HG02840 (cell line): ENCODE data around the gene KRTAP3-1.
"Not testable (repeated sequence)": the region's sequence is repeated elsewhere in the genome, so short reads cannot be mapped to it uniquely, and the experiment has no call there.

Experiments used
- ATAC-seq: cut with Tn5 transposase; IDR thresholded peaks from one replicate; pipeline ENCODE4 v1.9.1; 2021; ENCODE audit warnings: mild to moderate bottlenecking, moderate library complexity, moderate number of reproducible peaks; ENCODE audit not compliant: unreplicated experiment, low FRiP score

KRTAP3-1 gene

DNA sequence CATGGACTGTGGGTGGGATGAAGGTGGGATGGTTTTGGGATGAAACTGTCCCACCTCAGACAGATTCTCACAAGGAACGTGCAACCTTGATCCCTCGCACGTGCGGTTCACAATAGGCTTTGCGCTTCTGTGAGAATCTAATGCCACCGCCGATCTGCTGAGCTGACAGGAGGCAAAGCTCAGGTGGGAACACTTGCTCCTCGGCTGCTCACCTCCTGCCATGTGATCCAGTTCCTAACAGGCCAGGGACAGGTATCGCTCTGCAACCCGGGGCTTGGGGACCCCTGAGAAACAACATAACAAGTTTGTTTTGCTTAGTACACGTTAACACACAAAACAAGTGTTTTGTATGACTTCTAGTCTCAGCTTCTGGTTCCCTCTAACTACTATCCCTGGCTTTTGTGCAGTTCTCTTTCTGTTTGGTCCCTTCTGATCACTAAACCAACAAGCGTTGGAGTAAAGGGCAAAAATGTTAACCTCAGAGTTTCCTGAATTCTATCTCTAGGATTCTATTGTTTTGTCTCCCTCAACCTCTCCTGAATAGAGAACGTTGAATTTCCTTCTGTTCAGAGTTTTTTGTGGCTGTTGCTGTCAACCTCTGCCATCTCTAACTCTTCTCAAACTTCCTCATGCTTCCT, 7.8 kb upstream of the KRTAP3-1 start:
- no peak for ATAC-seq

DNA sequence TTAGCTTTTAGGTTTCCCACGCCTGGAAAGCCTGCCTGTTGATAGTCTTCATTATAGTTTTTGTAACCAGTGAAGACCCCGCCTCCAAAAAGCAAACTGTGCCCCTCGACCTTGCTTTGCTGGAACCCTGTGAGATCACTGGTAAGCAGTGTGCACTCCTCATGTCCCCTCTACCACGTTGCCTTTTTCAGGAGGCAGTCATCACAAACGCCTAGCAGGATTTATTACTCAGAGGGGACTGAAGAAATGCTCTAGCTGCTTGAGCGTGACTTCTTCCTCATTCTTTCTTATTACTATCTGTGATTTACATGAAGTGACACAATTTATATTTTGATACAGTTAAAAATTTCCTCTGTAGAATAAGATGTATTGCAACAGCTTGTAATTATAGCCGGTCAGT, 6.5 kb upstream of the KRTAP3-1 start:
- no peak for ATAC-seq

- ATAC-seq = no peak
Observed at GRCh38 chr17:41013606-41014005, 4.7 kb upstream of the KRTAP3-1 start.

GRCh38 chr17:41013181-41013580, 4.3 kb upstream of the KRTAP3-1 start:
- ATAC-seq = no peak

DNA sequence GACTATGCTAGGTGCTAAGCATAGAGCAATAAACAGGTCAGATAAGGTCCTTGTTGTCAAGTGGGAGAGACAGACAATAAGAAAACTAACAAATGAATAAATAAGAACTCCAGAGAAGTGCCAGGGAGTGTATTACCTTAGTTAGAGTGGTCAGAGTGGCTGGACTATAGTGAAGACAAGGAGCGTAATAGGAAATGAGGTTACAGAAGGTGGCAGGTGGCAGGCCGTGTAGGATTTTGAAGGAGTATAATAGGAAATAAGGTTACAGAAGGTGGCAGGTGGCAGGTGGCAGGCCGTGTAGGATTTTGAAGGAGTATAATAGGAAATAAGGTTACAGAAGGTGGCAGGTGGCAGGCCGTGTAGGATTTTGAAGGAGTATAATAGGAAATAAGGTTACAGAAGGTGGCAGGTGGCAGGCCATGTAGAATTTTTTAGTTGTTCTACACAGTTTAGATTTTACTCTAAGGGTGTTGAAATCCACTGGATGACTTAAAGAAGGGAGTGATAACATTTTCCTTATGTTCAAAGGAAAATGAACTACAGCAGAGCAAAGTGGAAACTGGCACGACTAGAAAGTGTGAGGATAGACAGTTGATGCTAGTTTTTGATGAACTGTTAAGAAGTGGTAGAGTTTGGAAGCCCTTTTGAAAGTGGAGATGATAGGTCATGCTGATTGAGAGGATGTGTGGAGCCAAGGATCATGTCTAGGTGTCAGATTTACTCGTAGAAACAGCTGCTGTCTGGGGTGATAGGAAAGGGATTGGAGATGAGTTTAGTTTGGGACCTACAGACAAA, 3.6 kb upstream of the KRTAP3-1 start:
- no peak for ATAC-seq

DNA sequence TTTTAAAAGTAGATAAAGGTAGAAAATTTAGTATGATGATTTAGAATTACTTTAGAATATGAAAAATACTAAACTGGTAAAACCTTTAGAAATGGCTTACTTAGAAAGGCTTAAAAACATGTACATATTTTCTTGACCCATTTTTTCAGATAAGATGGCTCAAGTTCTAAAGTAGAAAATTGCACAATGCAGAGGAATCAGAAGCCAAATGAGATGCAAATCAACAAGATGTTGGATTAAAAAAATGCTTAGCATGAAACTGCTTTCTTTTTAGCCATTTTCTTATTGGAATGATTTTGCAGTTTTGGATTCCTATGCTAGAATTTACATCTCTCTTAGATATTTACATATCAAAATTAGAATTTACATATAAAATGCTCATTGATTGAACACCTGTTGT, 1.5 kb upstream of the KRTAP3-1 start:
- no peak for ATAC-seq

- no peak for ATAC-seq
Observed at GRCh38 chr17:41009936-41010335, 1.0 kb upstream of the KRTAP3-1 start.

- no peak for ATAC-seq
Observed at GRCh38 chr17:41009301-41009760, 403 bp upstream of the KRTAP3-1 start.

- no peak for ATAC-seq
Observed at GRCh38 chr17:41004397-41004796, 4.5 kb downstream of the KRTAP3-1 start.

- ATAC-seq = no peak
Observed at GRCh38 chr17:41003926-41004325, 5.0 kb downstream of the KRTAP3-1 start.

DNA sequence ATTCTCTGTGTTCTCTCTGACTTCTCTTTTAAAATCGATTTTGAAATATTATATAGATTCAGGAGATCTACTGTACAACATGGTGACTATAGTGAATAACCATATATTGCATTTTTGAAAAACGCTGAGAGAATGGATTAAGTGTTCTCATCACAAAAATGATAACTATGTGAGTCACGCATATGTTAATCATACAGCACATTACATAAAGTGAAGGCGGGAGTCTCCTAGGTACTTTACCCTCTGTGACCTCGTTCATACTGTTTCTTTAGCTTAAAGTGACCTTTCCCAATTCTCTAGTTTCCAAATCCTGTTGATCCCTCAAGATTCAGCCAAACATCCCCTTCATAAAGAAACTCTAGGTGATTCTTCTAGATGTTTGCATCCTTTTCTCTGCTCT, 6.1 kb downstream of the KRTAP3-1 start:
- no peak for ATAC-seq

DNA sequence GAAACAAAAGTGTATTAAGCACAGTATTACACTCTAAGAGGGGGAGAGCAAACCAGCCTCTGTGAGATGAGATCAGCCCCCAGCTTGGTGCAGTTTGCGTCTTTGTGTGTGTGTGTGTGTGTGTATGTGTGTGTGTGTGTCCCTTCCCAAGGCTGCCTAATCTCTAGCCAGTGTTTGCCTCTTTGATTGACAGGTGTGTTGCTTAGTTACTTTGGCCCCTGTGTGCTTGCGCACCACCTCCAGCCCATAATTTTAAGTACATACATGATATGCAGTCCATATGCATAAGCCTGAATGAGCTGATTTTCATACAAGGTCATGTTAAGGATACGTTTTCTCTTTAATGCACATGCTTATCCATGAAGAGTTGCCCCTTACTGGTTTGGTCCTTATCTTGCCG, 7.1 kb downstream of the KRTAP3-1 start:
- ATAC-seq = no peak

DNA sequence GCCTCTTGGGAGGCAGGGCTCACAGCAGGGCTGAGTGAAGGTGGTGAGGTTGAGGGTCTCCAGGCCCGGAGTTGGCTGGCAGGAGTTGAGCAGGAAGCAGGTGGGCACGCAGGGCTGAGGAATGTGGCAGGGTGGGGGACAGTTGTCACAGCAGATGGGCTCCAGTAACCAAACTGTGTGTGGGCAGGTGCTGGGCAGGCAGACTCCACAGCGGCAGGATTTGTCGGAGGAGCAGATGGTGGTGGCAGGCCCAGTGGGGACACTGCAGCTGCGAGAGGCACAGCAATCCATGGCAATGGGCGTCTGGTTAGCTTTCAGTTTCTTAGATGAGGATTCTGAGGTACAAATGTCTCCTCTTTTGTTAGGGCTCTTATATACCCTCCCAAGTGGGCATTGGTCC, 9.4 kb downstream of the KRTAP3-1 start, which contains the start of gene KRTAP3-2:
TSS of gene KRTAP3-2 (minus strand) at position 344 of the 400 bp plus-strand sequence. CDS start at position 291, 53 bp downstream.
- ATAC-seq = not testable (repeated sequence)

GRCh38 chr17:40997361-40997760, 11.6 kb downstream of the KRTAP3-1 start:
- ATAC-seq = no peak

DNA sequence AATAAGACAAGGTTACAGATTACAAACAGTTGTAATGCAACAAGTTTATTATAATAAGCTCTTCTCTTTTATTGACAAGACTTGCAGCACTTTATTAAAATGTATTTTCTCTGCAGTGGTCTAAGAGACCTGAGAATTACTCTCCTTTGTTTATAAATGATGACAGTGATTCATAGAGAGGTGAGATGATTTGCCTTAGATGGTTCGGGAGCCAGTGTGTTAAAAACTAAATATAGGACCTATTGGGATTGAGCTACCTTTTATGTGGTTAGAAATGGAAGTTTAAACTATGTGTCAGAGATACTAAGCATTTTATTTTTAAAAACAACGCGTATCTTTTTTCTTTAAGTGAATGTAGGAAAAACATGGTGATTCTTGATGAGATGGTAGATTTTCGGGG, 12.1 kb downstream of the KRTAP3-1 start:
- ATAC-seq = no peak

DNA sequence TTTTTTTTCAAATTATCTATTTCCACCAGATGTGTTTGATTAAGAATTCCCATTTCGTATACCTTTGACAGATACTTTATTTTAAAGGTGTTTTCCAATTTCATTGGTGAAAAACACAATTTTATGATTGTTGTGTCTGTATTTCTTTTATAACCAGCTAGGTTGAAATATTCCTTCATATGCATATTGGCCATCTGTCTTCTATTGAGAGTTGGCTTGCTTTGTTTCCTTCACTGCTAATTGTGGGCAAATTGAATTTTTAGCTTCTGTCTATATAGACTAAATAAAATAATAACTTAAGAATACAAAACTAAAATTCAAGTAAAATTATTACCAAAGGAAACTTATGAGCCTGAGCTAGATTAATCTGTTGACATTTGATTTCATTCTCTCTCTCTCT, 13.8 kb downstream of the KRTAP3-1 start:
- no peak for ATAC-seq

DNA sequence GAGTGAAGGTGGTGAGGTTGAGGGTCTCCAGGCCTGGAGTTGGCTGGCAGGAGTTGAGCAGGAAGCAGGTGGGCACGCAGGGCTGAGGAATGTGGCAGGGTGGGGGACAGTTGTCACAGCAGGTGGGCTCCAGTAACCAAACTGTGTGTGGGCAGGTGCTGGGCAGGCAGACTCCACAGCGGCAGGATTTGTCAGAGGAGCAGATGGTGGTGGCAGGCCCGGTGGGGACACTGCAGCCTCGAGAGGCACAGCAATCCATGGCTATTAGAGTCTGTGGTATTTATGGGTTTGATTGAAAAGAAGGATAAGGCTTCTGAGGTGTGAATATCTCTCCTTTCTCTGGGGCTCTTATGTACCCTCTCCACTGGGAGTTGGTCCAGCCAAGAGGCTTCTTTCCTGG, 15.1 kb downstream of the KRTAP3-1 start, which contains the start of gene KRTAP3-3:
TSS of gene KRTAP3-3 (minus strand) at position 326 of the 400 bp plus-strand sequence. CDS start at position 259, 67 bp downstream.
- ATAC-seq = no peak

- ATAC-seq = no peak
Observed at GRCh38 chr17:40993084-40993483, 15.8 kb downstream of the KRTAP3-1 start.

- no peak for ATAC-seq
Observed at GRCh38 chr17:40992666-40993065, 16.3 kb downstream of the KRTAP3-1 start.

DNA sequence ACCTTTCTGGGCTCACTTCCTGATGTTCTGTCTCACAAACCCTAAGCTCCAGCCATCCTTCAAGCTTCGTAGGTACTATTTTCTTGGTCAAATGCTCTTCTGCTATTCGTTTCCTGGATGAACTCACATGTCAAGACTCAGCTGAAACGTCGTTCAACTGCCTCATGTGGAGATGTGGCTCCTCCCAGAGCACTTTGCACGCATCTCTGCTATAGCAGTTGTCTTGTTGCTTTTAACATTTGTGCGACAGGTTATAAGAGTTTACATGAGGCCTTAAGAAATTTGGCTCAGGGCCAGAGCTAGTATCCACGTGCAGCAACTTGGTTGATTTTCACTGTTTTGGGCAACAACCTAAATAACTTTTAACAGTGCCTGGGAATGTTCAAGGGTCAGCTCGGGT, 22.0 kb downstream of the KRTAP3-1 start:
- ATAC-seq = no peak

DNA sequence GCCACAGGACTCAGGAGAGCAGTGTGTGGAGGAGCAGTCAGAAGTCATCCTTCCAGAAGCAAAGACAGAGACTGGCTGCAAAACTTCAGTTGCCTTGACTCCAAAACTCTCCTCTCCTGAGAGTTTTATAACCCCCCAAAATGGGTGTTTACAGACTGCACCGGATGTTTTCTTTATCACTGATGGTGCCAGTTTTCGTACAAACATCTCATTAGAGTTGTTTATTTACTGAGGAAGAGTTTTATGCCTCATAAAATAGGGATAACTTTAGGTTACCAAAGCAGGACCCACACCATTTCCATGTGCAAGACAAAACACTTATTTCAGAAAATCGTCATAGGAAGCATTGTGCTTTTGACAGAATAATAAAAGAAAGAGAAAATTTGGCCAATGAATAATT, 24.7 kb downstream of the KRTAP3-1 start, which contains the start of gene KRT40:
TSS of gene KRT40 (minus strand) at position 101 of the 400 bp plus-strand sequence. CDS start at position 48, 53 bp downstream.
- ATAC-seq = no peak

DNA sequence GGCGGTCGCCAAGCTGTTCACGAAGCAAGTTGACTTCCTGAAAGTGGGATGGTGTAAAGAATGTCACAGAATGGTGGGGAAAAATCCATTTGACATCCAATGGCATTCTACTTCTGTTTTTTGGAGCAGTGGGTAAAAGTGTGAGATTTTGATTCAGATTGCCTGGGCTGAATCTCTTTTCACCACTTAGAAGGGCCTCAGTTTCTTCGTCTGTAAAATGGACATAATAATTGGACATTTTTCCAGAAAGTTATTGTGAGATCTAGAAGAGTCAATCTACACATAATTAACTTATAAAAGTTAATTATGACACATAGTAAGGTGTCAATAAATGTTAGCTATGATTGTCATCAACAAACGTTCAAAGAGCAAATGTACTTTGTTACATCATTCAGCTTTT, 27.8 kb downstream of the KRTAP3-1 start:
- ATAC-seq = no peak
